A549 (cell line): ENCODE measurements around the gene HDGF.

ENCODE experiments used
- CHD2 ChIP-seq: fragments of 150-350 bp; IDR thresholded peaks from 2 replicates; pipeline ENCODE4 v1.6.1; 2014; ENCODE audit warnings: low read length; ENCODE audit not compliant: partially characterized antibody
- HOXA7 ChIP-seq: fragments of 250-450 bp; sonication (Bioruptor Pico); IDR thresholded peaks from 2 replicates; pipeline ENCODE4 v1.5.0; 2020; ENCODE audit warnings: mild to moderate bottlenecking, moderate library complexity
- HOXB13 ChIP-seq: fragments of 250-450 bp; sonication (Bioruptor Pico); IDR thresholded peaks from 2 replicates; pipeline ENCODE4 v1.5.0; 2020; ENCODE audit warnings: low read depth, mild to moderate bottlenecking, moderate library complexity
- HOXB5 ChIP-seq: fragments of 250-450 bp; sonication (Bioruptor Pico); IDR thresholded peaks from 2 replicates; pipeline ENCODE4 v1.5.0; 2020; ENCODE audit warnings: mild to moderate bottlenecking, moderate library complexity
- POLR2A ChIP-seq: IDR thresholded peaks from 2 replicates; pipeline ENCODE4 v1.6.1; 2012; ENCODE audit warnings: mild to moderate bottlenecking, low read length
- RAD21 ChIP-seq, 2 experiments: fragments of >200 bp in 1 of 2; sonication (Bioruptor Twin) in 1 of 2; formaldehyde crosslinking in 1 of 2; IDR thresholded peaks in 1 of 2; conservative IDR thresholded peaks in 1 of 2; 2 replicates in 1 of 2; 3 replicates in 1 of 2; pipeline ENCODE4 v1.6.1; 2012 to 2018; ENCODE audit warnings: inconsistent platforms in 1 of 2
- TF ChIP-seq, protein P1 (sequence below): IDR thresholded peaks from 2 replicates; pipeline ENCODE4 v1.6.1; 2012
- TF ChIP-seq, protein P2 (sequence below): fragments of >200 bp; sonication (Bioruptor Twin); formaldehyde crosslinking; IDR thresholded peaks from 3 replicates; pipeline ENCODE4 v1.5.1; 2016

DNA sequence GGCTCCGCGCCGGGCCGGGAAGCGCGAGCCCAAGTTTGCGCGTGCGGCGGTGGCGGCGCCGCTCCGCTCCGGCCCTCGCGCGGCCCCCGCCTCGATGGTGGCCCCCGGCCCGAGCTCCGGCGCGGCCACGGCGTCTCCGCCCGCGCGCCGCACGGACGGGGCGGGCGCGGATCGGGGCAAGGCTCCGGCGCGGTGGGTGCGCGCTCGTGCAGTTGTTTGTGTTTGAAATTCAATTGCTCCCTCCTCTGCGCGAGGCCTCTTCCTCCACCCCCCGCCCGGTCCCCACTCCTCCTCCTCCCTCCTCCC, at the start of gene HDGF:
- TF ChIP-seq, protein P1, sequence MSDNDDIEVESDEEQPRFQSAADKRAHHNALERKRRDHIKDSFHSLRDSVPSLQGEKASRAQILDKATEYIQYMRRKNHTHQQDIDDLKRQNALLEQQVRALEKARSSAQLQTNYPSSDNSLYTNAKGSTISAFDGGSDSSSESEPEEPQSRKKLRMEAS, result no peak
- no peak for TF ChIP-seq HOXB5 (CRISPR knock-in tag)
- TF ChIP-seq CHD2, result no peak
- TF ChIP-seq POLR2A, result no peak
- TF ChIP-seq, protein P2, sequence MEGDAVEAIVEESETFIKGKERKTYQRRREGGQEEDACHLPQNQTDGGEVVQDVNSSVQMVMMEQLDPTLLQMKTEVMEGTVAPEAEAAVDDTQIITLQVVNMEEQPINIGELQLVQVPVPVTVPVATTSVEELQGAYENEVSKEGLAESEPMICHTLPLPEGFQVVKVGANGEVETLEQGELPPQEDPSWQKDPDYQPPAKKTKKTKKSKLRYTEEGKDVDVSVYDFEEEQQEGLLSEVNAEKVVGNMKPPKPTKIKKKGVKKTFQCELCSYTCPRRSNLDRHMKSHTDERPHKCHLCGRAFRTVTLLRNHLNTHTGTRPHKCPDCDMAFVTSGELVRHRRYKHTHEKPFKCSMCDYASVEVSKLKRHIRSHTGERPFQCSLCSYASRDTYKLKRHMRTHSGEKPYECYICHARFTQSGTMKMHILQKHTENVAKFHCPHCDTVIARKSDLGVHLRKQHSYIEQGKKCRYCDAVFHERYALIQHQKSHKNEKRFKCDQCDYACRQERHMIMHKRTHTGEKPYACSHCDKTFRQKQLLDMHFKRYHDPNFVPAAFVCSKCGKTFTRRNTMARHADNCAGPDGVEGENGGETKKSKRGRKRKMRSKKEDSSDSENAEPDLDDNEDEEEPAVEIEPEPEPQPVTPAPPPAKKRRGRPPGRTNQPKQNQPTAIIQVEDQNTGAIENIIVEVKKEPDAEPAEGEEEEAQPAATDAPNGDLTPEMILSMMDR, result no peak
- TF ChIP-seq HOXA7, result no peak
- no peak for TF ChIP-seq RAD21 (conservative IDR thresholded peaks at IDR 0.05 in 1 of 2, IDR thresholded peaks at IDR 0.05 in 1 of 2)
- TF ChIP-seq HOXB13 (CRISPR knock-in tag), result no peak
